SK-N-SH (cell line): ENCODE results near the gene ENTR1. TPM values are rescaled to one million over a fixed set of nuclear protein-coding genes. Genes with fewer than 3 reads are reported as not detected.

Experiments used
- CTCF ChIA-PET: fragments of 300-600, 350-600 bp; formaldehyde crosslinking; extraction: SDS; loops from one replicate; lab custom pipeline; 2021; lab: Yijun Ruan, JAX
- POLR2A ChIA-PET: fragments of 350-600 bp; sonication (Branson Sonifier 250); formaldehyde crosslinking; extraction: SDS; loops from one replicate; lab custom pipeline; 2020; ENCODE audit warnings: antibody characterized with exemption, inconsistent platforms; lab: Yijun Ruan, JAX
- DNase-seq: peaks from one replicate; pipeline ENCODE4 v3.0.0; 2012
- H2AFZ ChIP-seq: fragments of 200-600 bp; sonication (generic); 2 replicates; pipeline ENCODE4 v1.8.1; 2016; ENCODE audit warnings: antibody characterized with exemption, mild to moderate bottlenecking, low read depth
- H3F3A ChIP-seq: fragments of 200-600 bp; sonication (generic); replicated peaks from 2 replicates; pipeline ENCODE3; 2016; ENCODE audit warnings: antibody characterized with exemption, mild to moderate bottlenecking; ENCODE audit not compliant: insufficient read depth
- H3K27ac ChIP-seq, 2 experiments: fragments of 200-500 bp in 1 of 2; fragments of 200-600 bp in 1 of 2; sonication (Bioruptor generic) in 1 of 2; sonication (generic), shearing (Covaris generic) in 1 of 2; 2 replicates each; pipeline versions ENCODE4 v1.5.1 to v1.6.1; 2014 to 2016; ENCODE audit warnings: low read depth in 2 of 2, inconsistent platforms in 1 of 2, low read length in 1 of 2, mild to moderate bottlenecking in 1 of 2, mixed read lengths in 1 of 2
- H3K27me3 ChIP-seq: fragments of 200-600 bp; sonication (generic), shearing (Covaris generic); 2 replicates; pipeline ENCODE4 v1.6.1; 2016; ENCODE audit warnings: mixed run types; ENCODE audit not compliant: insufficient read depth
- H3K36me3 ChIP-seq, 2 experiments: fragments of 200-500 bp in 1 of 2; fragments of 200-600 bp in 1 of 2; sonication (Bioruptor generic) in 1 of 2; sonication (generic) in 1 of 2; replicated peaks in 1 of 2; 2 replicates each; pipeline versions ENCODE3 to v1.5.1; 2014 to 2016; ENCODE audit warnings: low read length in 1 of 2, mild to moderate bottlenecking in 1 of 2; ENCODE audit not compliant: insufficient read depth in 2 of 2, control insufficient read depth in 1 of 2
- H3K4me1 ChIP-seq, 2 experiments: fragments of 200-500 bp in 1 of 2; fragments of 200-600 bp in 1 of 2; sonication (Bioruptor generic) in 1 of 2; sonication (generic), shearing (Covaris generic) in 1 of 2; 2 replicates each; pipeline versions ENCODE4 v1.5.1 to v1.6.1; 2014 to 2016; ENCODE audit warnings: low read depth in 1 of 2, low read length in 1 of 2, mixed run types in 1 of 2; ENCODE audit not compliant: insufficient read depth in 2 of 2, control insufficient read depth in 1 of 2
- H3K4me2 ChIP-seq: fragments of 200-600 bp; sonication (generic), shearing (Covaris generic); 2 replicates; pipeline ENCODE4 v1.6.1; 2017; ENCODE audit warnings: mixed run types
- H3K4me3 ChIP-seq, 2 experiments: fragments of 200-500 bp in 1 of 2; fragments of 200-600 bp in 1 of 2; sonication (Bioruptor generic) in 1 of 2; sonication (generic), shearing (Covaris generic) in 1 of 2; 2 replicates each; pipeline versions ENCODE4 v1.5.1 to v1.8.1; 2014 to 2016; ENCODE audit warnings: low read depth in 2 of 2, inconsistent platforms in 1 of 2, low read length in 1 of 2, mild to moderate bottlenecking in 1 of 2, mixed read lengths in 1 of 2, moderate library complexity in 1 of 2
- H3K79me2 ChIP-seq: fragments of 200-600 bp; sonication (generic); 2 replicates; pipeline ENCODE4 v1.8.1; 2017; ENCODE audit warnings: mild to moderate bottlenecking; ENCODE audit not compliant: insufficient read depth
- H3K9ac ChIP-seq: fragments of 200-600 bp; sonication (generic); 2 replicates; pipeline ENCODE4 v1.6.1; 2017; ENCODE audit warnings: mixed run types
- H3K9me2 ChIP-seq: fragments of 200-600 bp; sonication (generic); 2 replicates; pipeline ENCODE4 v1.6.1; 2017; ENCODE audit warnings: mixed run types
- H3K9me3 ChIP-seq: fragments of 200-600 bp; sonication (generic); 2 replicates; pipeline ENCODE4 v1.6.1; 2017; ENCODE audit warnings: mixed run types, mild to moderate bottlenecking, moderate library complexity
- H4K20me1 ChIP-seq: fragments of 200-600 bp; sonication (generic); 2 replicates; pipeline ENCODE4 v1.6.1; 2017; ENCODE audit warnings: mild to moderate bottlenecking, mixed run types; ENCODE audit not compliant: insufficient read depth
- CHD2 ChIP-seq: fragments of 150-350 bp; IDR thresholded peaks from 2 replicates; pipeline ENCODE4 v1.6.1; 2018; ENCODE audit warnings: low read length; ENCODE audit not compliant: partially characterized antibody
- ELF1 ChIP-seq: IDR thresholded peaks from 2 replicates; pipeline ENCODE4 v1.4.0; 2012
- FOSL2 ChIP-seq: IDR thresholded peaks from 2 replicates; pipeline ENCODE4 v1.4.0; 2012; ENCODE audit warnings: low read depth, mild to moderate bottlenecking, moderate library complexity, borderline replicate concordance
- FOXJ3 ChIP-seq: sonication (generic); formaldehyde crosslinking; IDR thresholded peaks from 2 replicates; pipeline ENCODE4 v1.5.1; 2020; ENCODE audit warnings: mild to moderate bottlenecking, missing genetic modification reagents
- FOXM1 ChIP-seq: IDR thresholded peaks from 2 replicates; pipeline ENCODE4 v1.4.0; 2012; ENCODE audit warnings: low read depth, mild to moderate bottlenecking
- GATA2 ChIP-seq: sonication (generic); formaldehyde crosslinking; IDR thresholded peaks from 2 replicates; pipeline ENCODE4 v1.5.0; 2020; ENCODE audit warnings: mild to moderate bottlenecking, missing genetic modification reagents
- MAX ChIP-seq: IDR thresholded peaks from 2 replicates; pipeline ENCODE4 v1.4.0; 2012; ENCODE audit warnings: low read depth
- MXI1 ChIP-seq: IDR thresholded peaks from 2 replicates; pipeline ENCODE4 v1.6.1; 2012; ENCODE audit warnings: mild to moderate bottlenecking, low read depth, low read length, improper control_type of control experiment
- NRF1 ChIP-seq: IDR thresholded peaks from 2 replicates; pipeline ENCODE4 v1.6.1; 2012; ENCODE audit warnings: low read depth, mild to moderate bottlenecking, low read length
- RAD21 ChIP-seq: IDR thresholded peaks from 2 replicates; pipeline ENCODE4 v1.6.1; 2012; ENCODE audit warnings: mild to moderate bottlenecking, low read length
- RFX5 ChIP-seq: IDR thresholded peaks from 2 replicates; pipeline ENCODE4 v1.6.1; 2012; ENCODE audit warnings: mild to moderate bottlenecking, improper control_type of control experiment, low read length
- SMC3 ChIP-seq: IDR thresholded peaks from 2 replicates; pipeline ENCODE4 v1.6.1; 2012; ENCODE audit warnings: low read depth, low read length, improper control_type of control experiment
- TAF1 ChIP-seq: IDR thresholded peaks from 2 replicates; pipeline ENCODE4 v1.6.1; 2012; ENCODE audit warnings: low read depth, mild to moderate bottlenecking, low read length, moderate library complexity, borderline replicate concordance
- TEAD4 ChIP-seq: IDR thresholded peaks from 2 replicates; pipeline ENCODE4 v1.4.0; 2012; ENCODE audit warnings: mild to moderate bottlenecking, borderline replicate concordance; ENCODE audit not compliant: insufficient read depth
- YY1 ChIP-seq: IDR thresholded peaks from 2 replicates; pipeline ENCODE4 v1.4.0; 2012; ENCODE audit warnings: low read depth, mild to moderate bottlenecking
- WGBS: methylation state at CpG from one replicate; pipeline ENCODE4 v1.1.6; 2017; ENCODE audit warnings: low lambda C conversion rate; 5-methylcytosine and 5-hydroxymethylcytosine counted together
- polyA plus RNA-seq, 3 experiments: library from polyadenylated mRNA; depleted of rRNA; stranded (reverse); fragments of >200 nt; gene quantifications; 2 replicates each; pipeline ENCODE4 v1.2.3, GENCODE V29; 2012
- TF ChIP-seq, protein P1 (sequence below): fragments of 150-350 bp; IDR thresholded peaks from 2 replicates; pipeline ENCODE4 v1.6.1; 2017; ENCODE audit warnings: antibody characterized with exemption, low read length, low read depth, borderline replicate concordance
- TF ChIP-seq, protein P2 (sequence below): IDR thresholded peaks from 2 replicates; pipeline ENCODE4; 2012
- TF ChIP-seq, protein P3 (sequence below): fragments of 150-350 bp; IDR thresholded peaks from 2 replicates; pipeline ENCODE4 v1.6.1; 2016; ENCODE audit warnings: mild to moderate bottlenecking, low read depth, low read length

ENTR1 gene
- polyA plus RNA-seq, 1 of the 3 experiments (the other 2 are of a cell fraction), result 71.3 TPM

DNA sequence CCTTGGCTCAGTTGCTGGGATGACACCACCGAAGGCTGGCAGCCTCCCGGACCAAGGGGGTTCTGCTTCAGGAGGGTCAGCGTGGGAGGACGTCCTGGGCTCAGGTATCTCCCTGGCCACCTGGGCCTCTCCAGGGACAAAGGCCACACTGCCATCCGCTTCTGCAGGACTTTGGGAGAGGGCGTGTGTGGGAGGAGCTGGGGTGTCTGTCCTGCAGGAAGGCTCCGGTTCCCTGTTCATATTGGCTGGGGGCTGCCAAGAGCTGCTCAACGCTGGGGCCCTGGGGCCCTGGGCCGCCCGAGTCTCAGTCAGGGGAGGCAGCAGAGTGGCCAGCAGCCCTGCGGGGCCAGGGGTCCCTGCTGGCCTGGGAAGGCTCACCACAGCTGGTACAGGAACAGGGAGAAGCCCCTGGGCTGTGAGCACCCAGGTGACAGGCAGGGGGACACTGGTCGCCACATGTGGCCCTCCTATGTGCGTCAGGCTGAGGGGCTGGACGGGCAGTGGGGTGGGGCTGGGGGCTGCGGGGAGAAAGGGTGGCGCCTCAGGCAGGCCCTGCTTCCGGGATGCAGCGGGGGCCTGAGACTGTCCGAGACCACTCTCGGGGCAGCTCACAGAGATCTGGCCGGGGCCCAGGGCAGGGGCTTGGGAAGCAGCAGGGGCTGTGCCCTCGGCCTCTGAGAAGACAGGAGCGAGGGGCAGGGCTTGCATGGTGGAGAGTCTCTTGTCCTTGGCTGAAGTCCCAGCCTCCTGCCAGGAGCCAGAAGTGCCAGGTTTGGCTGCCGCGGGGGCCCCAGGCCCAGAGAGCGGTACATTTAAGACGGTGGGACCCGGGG, 32.0 kb downstream of the ENTR1 start:
- H2AFZ ChIP-seq, result no peak overlapping the region
- CTCF ChIA-PET, result interaction anchor here (1.3 to 3.9 kb wide), 4 partner anchors 15 to 65 kb away, joined by 3 to 15 read pairs (median 4); partner anchors contain the start of genes DNLZ and SNAPC4

GRCh38 chr9:136377341-136378169, 32.9 kb downstream of the ENTR1 start:
- POLR2A ChIA-PET, result interaction anchor here (1.0 kb wide), 1 partner anchor 12 kb away, joined by 3 read pairs; no protein-coding TSS in a partner anchor
- CTCF ChIA-PET, result interaction anchor here (1.7 to 3.9 kb wide), 2 partner anchors 14 to 23 kb away, joined by 4 to 15 read pairs; partner anchors contain the start of gene DNLZ
- 98% methylated on average over 7 of the region's 32 CpGs for WGBS

More for the DNA sequence above, 32.0 kb downstream of the ENTR1 start:
- Histone ChIP-seq H3K27ac (no peak overlapping the region), H3K79me2 (no peaks in the 10 kb centered on the region), H3K4me3 (no peak overlapping the region), H3K9me2 (no peaks in the 10 kb centered on the region), H3K4me1 (peaks cover 0 to 28% of the 10 kb centered on the region in 2 experiments; a peak in 1 of 4 replicates), H4K20me1 (no peaks in the 10 kb centered on the region), H3K27me3 (no peaks in the 10 kb centered on the region), H3K36me3 (peaks cover 0 to 68% of the 10 kb centered on the region in 2 experiments), H3K9ac (no peak overlapping the region), H3K9me3 (no peaks in the 10 kb centered on the region), H3K4me2 (no peak overlapping the region), H3F3A (no peaks in the 10 kb centered on the region)
- TF ChIP-seq MAX (no peak), RAD21 (no peak), CHD2 (no peak), GATA2 (CRISPR knock-in tag) (no peak)
- DNase-seq, result no peak
- 95% methylated on average over 19 of the region's 28 CpGs for whole genome bisulfite sequencing
- POLR2A ChIA-PET, result interaction anchor here (1.0 kb wide), 1 partner anchor 13 kb away, joined by 3 read pairs; no protein-coding TSS in a partner anchor

More at GRCh38 chr9:136377341-136378169, 32.9 kb downstream of the ENTR1 start:
- Histone ChIP-seq H3K79me2 (no peaks in the 10 kb centered on the region), H3K4me1 (peaks cover 0 to 36% of the 10 kb centered on the region in 2 experiments; a peak in 1 of 4 replicates), H3K9me2 (no peaks in the 10 kb centered on the region), H3F3A (no peaks in the 10 kb centered on the region), H3K9me3 (no peaks in the 10 kb centered on the region), H4K20me1 (no peaks in the 10 kb centered on the region), H2AFZ (no peak overlapping the region), H3K9ac (no peak overlapping the region), H3K27ac (no peak overlapping the region; a peak in 1 of 4 replicates), H3K27me3 (no peaks in the 10 kb centered on the region), H3K4me2 (no peak overlapping the region), H3K36me3 (peaks cover 0 to 59% of the 10 kb centered on the region in 2 experiments), H3K4me3 (no peak overlapping the region)
- DNase-seq, result no peak
- TF ChIP-seq, protein P1, sequence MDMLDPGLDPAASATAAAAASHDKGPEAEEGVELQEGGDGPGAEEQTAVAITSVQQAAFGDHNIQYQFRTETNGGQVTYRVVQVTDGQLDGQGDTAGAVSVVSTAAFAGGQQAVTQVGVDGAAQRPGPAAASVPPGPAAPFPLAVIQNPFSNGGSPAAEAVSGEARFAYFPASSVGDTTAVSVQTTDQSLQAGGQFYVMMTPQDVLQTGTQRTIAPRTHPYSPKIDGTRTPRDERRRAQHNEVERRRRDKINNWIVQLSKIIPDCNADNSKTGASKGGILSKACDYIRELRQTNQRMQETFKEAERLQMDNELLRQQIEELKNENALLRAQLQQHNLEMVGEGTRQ, result no peak
- TF ChIP-seq, protein P2, sequence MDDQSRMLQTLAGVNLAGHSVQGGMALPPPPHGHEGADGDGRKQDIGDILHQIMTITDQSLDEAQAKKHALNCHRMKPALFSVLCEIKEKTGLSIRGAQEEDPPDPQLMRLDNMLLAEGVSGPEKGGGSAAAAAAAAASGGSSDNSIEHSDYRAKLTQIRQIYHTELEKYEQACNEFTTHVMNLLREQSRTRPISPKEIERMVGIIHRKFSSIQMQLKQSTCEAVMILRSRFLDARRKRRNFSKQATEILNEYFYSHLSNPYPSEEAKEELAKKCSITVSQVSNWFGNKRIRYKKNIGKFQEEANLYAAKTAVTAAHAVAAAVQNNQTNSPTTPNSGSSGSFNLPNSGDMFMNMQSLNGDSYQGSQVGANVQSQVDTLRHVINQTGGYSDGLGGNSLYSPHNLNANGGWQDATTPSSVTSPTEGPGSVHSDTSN, result no peak
- TF ChIP-seq YY1 (no peak), TAF1 (no peak), FOXJ3 (no peak), NRF1 (no peak), RFX5 (no peak), FOXM1 (no peak), MAX (no peak), MXI1 (no peak), RAD21 (no peak), CHD2 (no peak), SMC3 (no peak), TEAD4 (no peak), FOSL2 (no peak), GATA2 (CRISPR knock-in tag) (no peak), ELF1 (no peak)
- TF ChIP-seq, protein P3, sequence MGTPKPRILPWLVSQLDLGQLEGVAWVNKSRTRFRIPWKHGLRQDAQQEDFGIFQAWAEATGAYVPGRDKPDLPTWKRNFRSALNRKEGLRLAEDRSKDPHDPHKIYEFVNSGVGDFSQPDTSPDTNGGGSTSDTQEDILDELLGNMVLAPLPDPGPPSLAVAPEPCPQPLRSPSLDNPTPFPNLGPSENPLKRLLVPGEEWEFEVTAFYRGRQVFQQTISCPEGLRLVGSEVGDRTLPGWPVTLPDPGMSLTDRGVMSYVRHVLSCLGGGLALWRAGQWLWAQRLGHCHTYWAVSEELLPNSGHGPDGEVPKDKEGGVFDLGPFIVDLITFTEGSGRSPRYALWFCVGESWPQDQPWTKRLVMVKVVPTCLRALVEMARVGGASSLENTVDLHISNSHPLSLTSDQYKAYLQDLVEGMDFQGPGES, result no peak
